Loucy (cell line): ENCODE data around the gene TF.
"Not testable (repeated sequence)": the region's sequence is repeated elsewhere in the genome, so short reads cannot be mapped to it uniquely, and the experiment has no call there.

Source experiments
- H2AFZ ChIP-seq: fragments of 200-600 bp; sonication (generic); 2 replicates; pipeline ENCODE4 v1.6.0; 2016; ENCODE audit warnings: antibody characterized with exemption, mild to moderate bottlenecking, low read length, moderate library complexity
- H3F3A ChIP-seq: fragments of 200-600 bp; 2 replicates; pipeline ENCODE4 v1.6.0; 2016; ENCODE audit warnings: antibody characterized with exemption, low read depth, mild to moderate bottlenecking
- H3K27me3 ChIP-seq: fragments of 200-600 bp; sonication (generic); 2 replicates; pipeline ENCODE4 v1.6.1; 2014; ENCODE audit warnings: low read length, mild to moderate bottlenecking; ENCODE audit not compliant: insufficient read depth, poor library complexity, severe bottlenecking
- H3K36me3 ChIP-seq: fragments of 200-600 bp; sonication (generic); 2 replicates; pipeline ENCODE4 v1.6.1; 2016; ENCODE audit warnings: low read length; ENCODE audit not compliant: insufficient read depth
- H3K4me1 ChIP-seq: fragments of 200-600 bp; sonication (generic); 2 replicates; pipeline ENCODE4 v1.5.1; 2014; ENCODE audit warnings: low read length, mild to moderate bottlenecking; ENCODE audit not compliant: insufficient read depth, poor library complexity, severe bottlenecking
- H3K4me2 ChIP-seq: fragments of 200-600 bp; sonication (generic); 2 replicates; pipeline ENCODE4 v1.6.0; 2014; ENCODE audit warnings: antibody characterized with exemption, low read length, low read depth, mild to moderate bottlenecking; ENCODE audit not compliant: poor library complexity, severe bottlenecking
- H3K4me3 ChIP-seq: fragments of 200-600 bp; sonication (generic); 2 replicates; pipeline ENCODE4 v1.5.1; 2014; ENCODE audit warnings: low read length, mild to moderate bottlenecking, mixed read lengths; ENCODE audit not compliant: poor library complexity, severe bottlenecking
- H3K79me2 ChIP-seq: fragments of 200-600 bp; sonication (generic); 2 replicates; pipeline ENCODE4 v1.6.1; 2014; ENCODE audit warnings: low read length; ENCODE audit not compliant: insufficient read depth
- H3K9ac ChIP-seq: fragments of 200-600 bp; sonication (generic); 2 replicates; pipeline ENCODE4 v1.6.0; 2014; ENCODE audit warnings: mild to moderate bottlenecking, low read depth, low read length, moderate library complexity; ENCODE audit not compliant: poor library complexity, severe bottlenecking
- H3K9me2 ChIP-seq: fragments of 200-600 bp; sonication (generic); replicated peaks from 2 replicates; pipeline ENCODE4 v1.6.1; 2016; ENCODE audit warnings: low read depth, low read length, mixed read lengths
- H3K9me3 ChIP-seq: fragments of 200-600 bp; sonication (generic); 2 replicates; pipeline ENCODE4 v1.6.1; 2014; ENCODE audit warnings: mild to moderate bottlenecking, antibody characterized with exemption, low read length, low read depth; ENCODE audit not compliant: insufficient read depth
- H4K20me1 ChIP-seq: fragments of 200-600 bp; sonication (generic); 2 replicates; pipeline ENCODE4 v1.6.0; 2014; ENCODE audit warnings: antibody characterized with exemption, low read length, mild to moderate bottlenecking; ENCODE audit not compliant: insufficient read depth, poor library complexity, severe bottlenecking
- CTCF ChIP-seq: fragments of 200-600 bp; sonication (generic); conservative IDR thresholded peaks from 2 replicates; pipeline ENCODE4 v1.5.1; 2014; ENCODE audit warnings: mild to moderate bottlenecking, antibody characterized with exemption, low read length
- EZH2phosphoT487 ChIP-seq: fragments of 200-600 bp; IDR thresholded peaks from 2 replicates; pipeline ENCODE4 v1.6.1; 2018; ENCODE audit warnings: antibody characterized with exemption, mild to moderate bottlenecking, moderate library complexity, borderline replicate concordance

TF gene

DNA sequence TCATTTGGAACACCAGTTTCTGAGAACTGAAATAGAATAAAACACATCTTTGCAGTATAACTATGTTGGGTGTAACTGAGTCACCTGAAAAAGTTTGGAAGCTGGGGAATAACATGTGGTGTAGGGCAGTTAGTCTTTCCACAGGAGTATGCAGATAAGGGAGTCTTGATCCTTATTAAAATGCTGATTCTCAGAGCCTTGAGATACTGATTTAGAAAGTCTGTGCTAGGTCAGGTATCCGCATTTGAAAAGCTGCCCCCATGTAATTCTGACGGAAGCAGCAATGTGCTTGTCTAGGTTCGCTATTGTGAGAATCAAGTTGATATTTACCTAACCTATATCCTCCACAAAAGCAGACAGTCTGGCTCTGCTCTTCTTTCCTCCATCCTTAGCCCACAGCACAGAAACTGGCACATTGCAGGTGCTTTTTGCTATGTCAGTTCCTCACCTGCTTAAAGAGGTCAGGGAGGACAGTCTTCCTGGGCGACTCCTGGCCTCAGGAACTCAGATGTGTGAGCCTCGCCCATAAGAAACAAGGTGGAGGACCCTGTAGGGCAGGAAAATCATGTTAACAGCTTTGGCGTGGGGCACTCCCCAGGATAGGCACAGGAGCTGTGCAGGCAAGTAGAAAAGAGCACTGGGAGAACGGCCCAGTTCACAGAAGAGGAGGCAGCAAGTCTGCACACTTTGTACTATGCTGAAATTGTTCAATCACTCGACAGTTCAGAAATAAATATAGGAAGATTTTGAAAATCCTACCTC lies 31.8 kb downstream of the TF start:
- no peaks in the 10 kb centered on the region for H3K79me2 ChIP-seq
- H3F3A ChIP-seq, result no peaks in the 10 kb centered on the region
- TF ChIP-seq CTCF (no peak), EZH2phosphoT487 (no peak)
- no peak overlapping the region for H2AFZ ChIP-seq
- no peaks in the 10 kb centered on the region for H3K36me3 ChIP-seq
- H4K20me1 ChIP-seq, result no peaks in the 10 kb centered on the region
- H3K9me3 ChIP-seq, result no peaks in the 10 kb centered on the region
- H3K9ac ChIP-seq, result no peak overlapping the region
- no peaks in the 10 kb centered on the region for H3K27me3 ChIP-seq
- no peaks in the 10 kb centered on the region for H3K9me2 ChIP-seq
- H3K4me1 ChIP-seq, result no peaks in the 10 kb centered on the region
- H3K4me2 ChIP-seq, result no peak overlapping the region
- H3K4me3 ChIP-seq, result no peak overlapping the region

DNA sequence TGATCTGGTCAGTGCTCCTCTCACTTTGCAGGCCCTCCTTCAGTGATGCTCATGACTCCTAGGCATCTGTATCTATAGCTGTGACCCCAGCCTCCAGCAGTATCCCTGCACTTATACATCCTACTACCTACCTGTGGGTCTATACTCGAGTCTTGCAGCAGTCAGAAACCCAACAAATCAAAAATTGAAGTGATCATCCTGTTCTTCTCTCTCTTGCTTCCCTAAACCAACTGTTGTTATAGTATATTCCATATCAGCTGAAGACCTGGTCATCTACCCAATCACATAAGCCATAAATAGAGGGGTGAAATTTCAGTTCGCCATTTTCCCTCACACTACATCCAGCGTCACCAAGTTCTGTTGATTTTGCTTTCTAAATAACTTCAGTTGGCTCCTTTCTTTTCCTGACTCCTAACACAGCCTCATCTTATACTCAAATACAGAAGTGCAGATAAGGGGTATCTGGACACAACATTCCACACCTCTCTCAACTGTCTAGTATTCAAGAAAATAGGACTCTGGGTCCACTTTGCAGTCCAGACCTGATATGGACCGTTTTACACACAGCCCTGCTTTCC lies 33.5 kb downstream of the TF start:
- Histone ChIP-seq H3K36me3 (no peaks in the 10 kb centered on the region), H2AFZ (no peak overlapping the region), H3K4me2 (no peak overlapping the region), H3K27me3 (no peaks in the 10 kb centered on the region), H3K9ac (no peak overlapping the region), H3K4me3 (no peak overlapping the region), H3K9me3 (no peaks in the 10 kb centered on the region), H4K20me1 (no peaks in the 10 kb centered on the region), H3K4me1 (no peaks in the 10 kb centered on the region), H3K79me2 (no peaks in the 10 kb centered on the region), H3F3A (no peaks in the 10 kb centered on the region), H3K9me2 (no peaks in the 10 kb centered on the region)
- TF ChIP-seq EZH2phosphoT487 (no peak), CTCF (no peak)

- not testable (repeated sequence) for H3K9me3 ChIP-seq, H3K36me3 ChIP-seq, H3K9me2 ChIP-seq, H3K27me3 ChIP-seq, H3F3A ChIP-seq, H2AFZ ChIP-seq, H3K4me1 ChIP-seq, H3K4me3 ChIP-seq, H4K20me1 ChIP-seq, H3K79me2 ChIP-seq, H3K4me2 ChIP-seq, H3K9ac ChIP-seq
Observed at GRCh38 chr3:133780756-133781155, 34.6 kb downstream of the TF start.

GRCh38 chr3:133781570-133781969 lies 35.4 kb downstream of the TF start:
- Histone ChIP-seq H3F3A (no peaks in the 10 kb centered on the region), H3K4me3 (no peak overlapping the region), H3K27me3 (no peaks in the 10 kb centered on the region), H3K9me3 (no peaks in the 10 kb centered on the region), H3K79me2 (no peaks in the 10 kb centered on the region), H3K4me1 (no peaks in the 10 kb centered on the region), H3K9ac (no peak overlapping the region), H3K36me3 (no peaks in the 10 kb centered on the region), H2AFZ (no peak overlapping the region), H4K20me1 (no peaks in the 10 kb centered on the region), H3K4me2 (no peak overlapping the region), H3K9me2 (no peaks in the 10 kb centered on the region)
- TF ChIP-seq EZH2phosphoT487 (no peak), CTCF (no peak)
